GM12878 (cell line): ENCODE results near the gene MRRF. TPM values are rescaled to one million over a fixed set of nuclear protein-coding genes. Genes with fewer than 3 reads are reported as not detected.

Experiments
- ATAC-seq: fragments of 200-7000 bp; cut with Tn5 transposase; 3 replicates; pipeline ENCODE4 v1.9.1; 2020; ENCODE audit warnings: mild to moderate bottlenecking, moderate library complexity
- BruUV-seq: library from RNA; stranded (reverse); fragments of 400-500 nt; replicated peaks from 2 replicates; lab custom pipeline; 2021; lab: Mats Ljungman, UMichigan
- CTCF ChIA-PET: fragments of 300-600 bp; sonication (Branson Sonifier 250); formaldehyde crosslinking; extraction: SDS; loops from one replicate; lab custom pipeline; 2021; ENCODE audit warnings: inconsistent platforms; lab: Yijun Ruan, JAX
- POLR2A ChIA-PET: fragments of 350-600 bp; formaldehyde crosslinking; extraction: SDS; loops from one replicate; lab custom pipeline; 2021; ENCODE audit warnings: inconsistent platforms; lab: Charles Lee
- RAD21 ChIA-PET: fragments of 300-600 bp; sonication (Branson Sonifier 250); formaldehyde crosslinking; loops from one replicate; lab custom pipeline; 2023; ENCODE audit warnings: antibody characterized with exemption; ENCODE audit not compliant: unreplicated experiment; lab: Charles Lee
- SMC1A ChIA-PET: fragments of 300-600 bp; sonication (Branson Sonifier 250); formaldehyde crosslinking; loops from one replicate; lab custom pipeline; 2023; ENCODE audit not compliant: unreplicated experiment, uncharacterized antibody; lab: Charles Lee
- DNase-seq: peaks from one replicate; pipeline ENCODE4 v3.0.0-alpha.2; 2011; ENCODE audit warnings: low read depth, low spot score
- FAIRE-seq: peaks from 3 replicates; lab custom pipeline; 2011; peaks lifted over from hg19 to GRCh38; lab: Jason Lieb, UNC
- H2AFZ ChIP-seq: 2 replicates; pipeline ENCODE4 v1.6.0; 2011; ENCODE audit warnings: low read depth, low read length, control low read depth; ENCODE audit not compliant: control insufficient read depth
- H3K27ac ChIP-seq: 2 replicates; pipeline ENCODE4 v1.5.1; 2011; ENCODE audit warnings: control low read depth; ENCODE audit not compliant: control insufficient read depth, insufficient read depth
- H3K27me3 ChIP-seq, 2 experiments: replicated peaks in 1 of 2; 2 replicates each; pipeline versions ENCODE4 v1.6.0 to v1.6.1; 2011; ENCODE audit warnings: low read length in 1 of 2; ENCODE audit not compliant: control insufficient read depth in 2 of 2, insufficient read depth in 2 of 2
- H3K36me3 ChIP-seq, 2 experiments: 2 replicates each; pipeline ENCODE4 v1.5.1; 2011; ENCODE audit warnings: low read length in 1 of 2; ENCODE audit not compliant: control insufficient read depth in 2 of 2, insufficient read depth in 2 of 2
- H3K4me1 ChIP-seq: 2 replicates; pipeline ENCODE4 v1.6.1; 2011; ENCODE audit warnings: mild to moderate bottlenecking, low read length, moderate library complexity, mixed read lengths; ENCODE audit not compliant: control insufficient read depth, insufficient read depth
- H3K4me2 ChIP-seq: 2 replicates; pipeline ENCODE4 v1.6.0; 2011; ENCODE audit warnings: control low read depth; ENCODE audit not compliant: control insufficient read depth, insufficient read depth
- H3K4me3 ChIP-seq: fragments of 200-600 bp; sonication (generic); 2 replicates; pipeline ENCODE4 v1.5.1; 2016
- H3K79me2 ChIP-seq: 2 replicates; pipeline ENCODE4 v1.6.0; 2011; ENCODE audit warnings: low read length; ENCODE audit not compliant: control insufficient read depth, insufficient read depth
- H3K9ac ChIP-seq: 2 replicates; pipeline ENCODE4 v1.8.0; 2011; ENCODE audit warnings: low read length, control low read depth, mixed read lengths; ENCODE audit not compliant: control insufficient read depth, insufficient read depth
- H3K9me3 ChIP-seq: replicated peaks from 3 replicates; pipeline ENCODE4 v1.5.1; 2011; ENCODE audit warnings: mild to moderate bottlenecking, low read length; ENCODE audit not compliant: control insufficient read depth, insufficient read depth
- H4K20me1 ChIP-seq: 2 replicates; pipeline ENCODE4 v1.6.0; 2011; ENCODE audit not compliant: control insufficient read depth, insufficient read depth
- CBX5 ChIP-seq: sonication (generic); IDR thresholded peaks from 2 replicates; pipeline ENCODE4 v1.6.1; 2016; ENCODE audit warnings: low read depth, moderate library complexity, mild to moderate bottlenecking, inconsistent platforms
- CHD4 ChIP-seq: fragments of 200-600 bp; sonication (generic); IDR thresholded peaks from 2 replicates; pipeline ENCODE4 v1.6.1; 2016; ENCODE audit warnings: mild to moderate bottlenecking
- NBN ChIP-seq: fragments of 450-650 bp; IDR thresholded peaks from 2 replicates; pipeline ENCODE4 v1.6.1; 2016
- POU2F2 ChIP-seq: IDR thresholded peaks from 3 replicates; pipeline ENCODE4 v1.6.1; 2011; ENCODE audit warnings: low read depth, mild to moderate bottlenecking, low read length, borderline replicate concordance
- ZBTB40 ChIP-seq: fragments of 450-650 bp; IDR thresholded peaks from 2 replicates; pipeline ENCODE4 v1.6.1; 2016; ENCODE audit warnings: mild to moderate bottlenecking, moderate library complexity, borderline replicate concordance
- WGBS: methylation state at CpG from one replicate; pipeline ENCODE4 v1.1.6; 2016; ENCODE audit warnings: low lambda C conversion rate; ENCODE audit not compliant: insufficient replicate concordance, insufficient coverage; ENCODE audit errors: missing lambda C conversion rate; 5-methylcytosine and 5-hydroxymethylcytosine counted together
- in situ Hi-C: fragments of 300-500 bp; cut with MboI; formaldehyde crosslinking; loops from 9 replicates; pipeline ENCODE4 v1.14.3; 2018; ENCODE audit warnings: mixed read lengths
- intact Hi-C: fragments of 100-400 bp; cut with micrococcal nuclease; formaldehyde crosslinking; loops from one replicate; pipeline ENCODE4 v1.14.2; 2022; ENCODE audit not compliant: unreplicated experiment
- polyA plus RNA-seq, 11 experiments: library from polyadenylated mRNA; depleted of rRNA in 4 of 11; unstranded in 6 of 11; stranded (reverse) in 5 of 11; fragments of >200 nt; fragmentation: Nextera tagmentation in 4 of 11; fragmentation: Illumina TruSeq in 1 of 11; extraction: Ambion mirVana in 4 of 11; extraction: Trizol in 1 of 11; gene quantifications; 1 replicate in 1 of 11; 2 replicates in 10 of 11; pipeline versions ENCODE4 v1.2.1 to v1.2.3, GENCODE V29; 2011 to 2016; ENCODE audit warnings: inconsistent platforms in 2 of 11, missing spikeins in 2 of 11, low read depth in 1 of 11
- total RNA-seq, 4 experiments: library from RNA; depleted of rRNA in 3 of 4; stranded (reverse); fragments of >200 nt in 3 of 4; fragmentation: Illumina TruSeq in 1 of 4; extraction: Trizol in 1 of 4; gene quantifications; 2 replicates each; pipeline versions ENCODE4 v1.2.1 to v1.2.3, GENCODE V29; 2013 to 2021
- TF ChIP-seq, protein P1 (sequence below): IDR thresholded peaks from 2 replicates; pipeline ENCODE4 v1.6.1; 2012; ENCODE audit warnings: low read length, inconsistent platforms

Gene MRRF
- total and polyA plus RNA-seq, 10 of the 15 experiments (the other 5 are each of a cell fraction or from before 2014, with no cell fraction given) = 64.8 to 112 (median 76.4) TPM

- in situ Hi-C loops = no loop called here
- H3K27ac ChIP-seq = no peak overlapping the region
- H3K9ac ChIP-seq = no peak overlapping the region
- no peak overlapping the region for H2AFZ ChIP-seq
- no peaks in the 10 kb centered on the region; the same call in 1 of the 2 replicates for H4K20me1 ChIP-seq
- 98% methylated on average over 3 of the region's 3 CpGs for WGBS
- no peak overlapping the region for H3K4me2 ChIP-seq
- no peaks in the 10 kb centered on the region for H3K27me3 ChIP-seq
- intact Hi-C loops = no loop called here
- H3K4me1 ChIP-seq = no peaks in the 10 kb centered on the region
- no peak for TF ChIP-seq CBX5
- TF ChIP-seq, protein P1, sequence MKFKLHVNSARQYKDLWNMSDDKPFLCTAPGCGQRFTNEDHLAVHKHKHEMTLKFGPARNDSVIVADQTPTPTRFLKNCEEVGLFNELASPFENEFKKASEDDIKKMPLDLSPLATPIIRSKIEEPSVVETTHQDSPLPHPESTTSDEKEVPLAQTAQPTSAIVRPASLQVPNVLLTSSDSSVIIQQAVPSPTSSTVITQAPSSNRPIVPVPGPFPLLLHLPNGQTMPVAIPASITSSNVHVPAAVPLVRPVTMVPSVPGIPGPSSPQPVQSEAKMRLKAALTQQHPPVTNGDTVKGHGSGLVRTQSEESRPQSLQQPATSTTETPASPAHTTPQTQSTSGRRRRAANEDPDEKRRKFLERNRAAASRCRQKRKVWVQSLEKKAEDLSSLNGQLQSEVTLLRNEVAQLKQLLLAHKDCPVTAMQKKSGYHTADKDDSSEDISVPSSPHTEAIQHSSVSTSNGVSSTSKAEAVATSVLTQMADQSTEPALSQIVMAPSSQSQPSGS = no peak
- no peak for TF ChIP-seq CHD4
- no peak for TF ChIP-seq POU2F2
- TF ChIP-seq ZBTB40 = no peak
- TF ChIP-seq NBN = no peak
- ChIA-PET CTCF (no interaction called here), RAD21 (no interaction called here), SMC1A (no interaction called here), POLR2A (no interaction called here)
- no TSS peak for BruUV-seq
- no peaks in the 10 kb centered on the region for H3K9me3 ChIP-seq
- no peak for FAIRE-seq
- no peak for ATAC-seq
- H3K79me2 ChIP-seq = no peaks in the 10 kb centered on the region
- H3K36me3 ChIP-seq = peaks cover 6 to 42% of the 10 kb centered on the region in 2 experiments
- no peak overlapping the region for H3K4me3 ChIP-seq
- no peak for DNase-seq
Observed at GRCh38 chr9:122297512-122297911, 32.8 kb downstream of the MRRF start.
